ENCODE data around the gene CREBBP.

The CREBBP gene

DNA sequence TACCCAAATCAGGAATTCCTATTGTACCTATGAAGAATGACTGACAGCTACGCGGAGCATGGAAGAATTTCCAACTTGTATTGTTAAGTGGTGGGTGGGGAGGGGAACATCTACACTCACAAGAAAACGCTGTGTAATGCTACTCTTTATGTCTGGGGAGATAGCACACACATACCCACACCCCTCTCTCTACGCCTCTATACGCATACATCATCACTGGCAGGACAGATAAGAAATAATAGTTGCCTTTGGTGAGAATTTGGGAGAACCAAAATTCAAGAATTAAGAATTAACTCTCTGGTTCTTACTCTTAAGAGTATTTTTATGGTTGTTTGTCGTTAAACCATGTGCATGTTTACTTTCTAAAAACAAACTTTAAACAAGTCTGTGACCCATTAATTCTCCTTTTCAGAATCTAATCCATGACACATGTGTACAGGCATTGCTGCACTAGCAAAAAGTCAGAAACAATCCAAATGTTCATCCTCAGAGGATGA lies 33.9 kb downstream of the CREBBP start:
- H3K9me3 ChIP-seq (ENCODE audit: insufficient read depth, low read depth, low read length) = peaks cover 2% of the 10 kb centered on the region
- peaks cover 17 to 18% of the 10 kb centered on the region in 2 experiments for H3K36me3 ChIP-seq (ENCODE audit: control insufficient read depth in 1 of 2, insufficient read depth in 2 of 2, low read length in 2 of 2)
- H3K4me3 ChIP-seq (ENCODE audit: low read depth, low read length) = no peak overlapping the region
- H3K14ac ChIP-seq (ENCODE audit: low read length) = no peak overlapping the region
- H3K4me2 ChIP-seq (ENCODE audit: low read length) = no peak overlapping the region
- H4K91ac ChIP-seq (ENCODE audit: low read depth, low read length) = no peak overlapping the region
- no peak for DNase-seq
- no peak overlapping the region for H4K12ac ChIP-seq (ENCODE audit: low read depth, low read length)
- no peak overlapping the region for H2BK12ac ChIP-seq (ENCODE audit: low read length)
- no peaks in the 10 kb centered on the region for H3K27me3 ChIP-seq (ENCODE audit: insufficient read depth, low read length)
- no peak overlapping the region for H3K4ac ChIP-seq (ENCODE audit: low read depth, low read length)
- H2AFZ ChIP-seq (ENCODE audit: insufficient read depth, low read length, poor library complexity) = no peak overlapping the region
- no peaks in the 10 kb centered on the region for H3K79me1 ChIP-seq (ENCODE audit: low read length)
- peaks cover 6% of the 10 kb centered on the region for H3K79me2 ChIP-seq (ENCODE audit: control insufficient read depth, insufficient read depth, low read length, poor library complexity)
- H3K18ac ChIP-seq (ENCODE audit: low read length) = no peak overlapping the region
- no peak overlapping the region for H2AK5ac ChIP-seq (ENCODE audit: low read length)
- no peak overlapping the region for H3K9ac ChIP-seq (ENCODE audit: low read length)
- no peak overlapping the region for H3K27ac ChIP-seq (ENCODE audit: low read depth, low read length)
- no peak overlapping the region for H2BK120ac ChIP-seq (ENCODE audit: insufficient read depth, low read length, poor library complexity)
- H2BK5ac ChIP-seq (ENCODE audit: low read depth, low read length, poor library complexity) = no peak overlapping the region
- H3K23ac ChIP-seq (ENCODE audit: low read length) = no peak overlapping the region
- WGBS (ENCODE audit: extremely low coverage, insufficient coverage, insufficient read length) = no CpG with 5 or more reads among the region's 6 CpGs
- H4K8ac ChIP-seq (ENCODE audit: low read depth, low read length) = no peak overlapping the region
- no peaks in the 10 kb centered on the region for H3K4me1 ChIP-seq (ENCODE audit: control insufficient read depth in 1 of 2, insufficient read depth in 2 of 2, low read length in 2 of 2)

DNA sequence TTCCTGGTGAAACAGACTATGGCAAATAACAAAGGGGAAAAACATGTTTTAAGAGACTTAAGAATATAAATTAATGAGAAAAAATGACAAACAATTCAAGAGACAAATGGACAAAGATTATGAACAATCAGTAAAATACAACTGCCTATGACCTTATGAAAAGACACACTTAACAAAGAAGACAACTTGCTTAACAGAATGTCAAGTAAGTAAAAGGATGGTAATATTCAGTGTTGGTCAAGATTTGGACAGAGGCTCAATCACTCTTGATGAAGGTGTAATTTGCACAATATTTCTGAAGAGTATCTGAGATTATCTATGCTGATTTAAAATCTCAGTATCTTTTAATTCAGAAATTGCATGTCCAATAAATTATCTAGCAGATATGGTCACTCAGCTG lies 34.4 kb downstream of the CREBBP start:
- H4K8ac ChIP-seq (ENCODE audit: low read depth, low read length) = no peak overlapping the region
- H2BK5ac ChIP-seq (ENCODE audit: low read depth, low read length, poor library complexity) = no peak overlapping the region
- no peak overlapping the region for H3K18ac ChIP-seq (ENCODE audit: low read length)
- no peak overlapping the region for H3K4me2 ChIP-seq (ENCODE audit: low read length)
- H4K12ac ChIP-seq (ENCODE audit: low read depth, low read length) = no peak overlapping the region
- H2BK12ac ChIP-seq (ENCODE audit: low read length) = no peak overlapping the region
- H3K36me3 ChIP-seq (ENCODE audit: control insufficient read depth in 1 of 2, insufficient read depth in 2 of 2, low read length in 2 of 2) = peaks cover 17 to 18% of the 10 kb centered on the region in 2 experiments
- H3K79me2 ChIP-seq (ENCODE audit: control insufficient read depth, insufficient read depth, low read length, poor library complexity) = peaks cover 6% of the 10 kb centered on the region
- no peaks in the 10 kb centered on the region for H3K27me3 ChIP-seq (ENCODE audit: insufficient read depth, low read length)
- no peak overlapping the region for H3K4me3 ChIP-seq (ENCODE audit: low read depth, low read length)
- peaks cover 2% of the 10 kb centered on the region for H3K9me3 ChIP-seq (ENCODE audit: insufficient read depth, low read depth, low read length)
- H4K91ac ChIP-seq (ENCODE audit: low read depth, low read length) = no peak overlapping the region
- no peak overlapping the region for H2BK120ac ChIP-seq (ENCODE audit: insufficient read depth, low read length, poor library complexity)
- H3K14ac ChIP-seq (ENCODE audit: low read length) = no peak overlapping the region
- H2AK5ac ChIP-seq (ENCODE audit: low read length) = no peak overlapping the region
- no peak overlapping the region for H3K23ac ChIP-seq (ENCODE audit: low read length)
- no peaks in the 10 kb centered on the region for H3K79me1 ChIP-seq (ENCODE audit: low read length)
- no peak overlapping the region for H3K27ac ChIP-seq (ENCODE audit: low read depth, low read length)
- no peak overlapping the region for H2AFZ ChIP-seq (ENCODE audit: insufficient read depth, low read length, poor library complexity)
- no peak overlapping the region for H3K4ac ChIP-seq (ENCODE audit: low read depth, low read length)
- no peak overlapping the region for H3K9ac ChIP-seq (ENCODE audit: low read length)
- H3K4me1 ChIP-seq (ENCODE audit: control insufficient read depth in 1 of 2, insufficient read depth in 2 of 2, low read length in 2 of 2) = no peaks in the 10 kb centered on the region
- no peak for DNase-seq

DNA sequence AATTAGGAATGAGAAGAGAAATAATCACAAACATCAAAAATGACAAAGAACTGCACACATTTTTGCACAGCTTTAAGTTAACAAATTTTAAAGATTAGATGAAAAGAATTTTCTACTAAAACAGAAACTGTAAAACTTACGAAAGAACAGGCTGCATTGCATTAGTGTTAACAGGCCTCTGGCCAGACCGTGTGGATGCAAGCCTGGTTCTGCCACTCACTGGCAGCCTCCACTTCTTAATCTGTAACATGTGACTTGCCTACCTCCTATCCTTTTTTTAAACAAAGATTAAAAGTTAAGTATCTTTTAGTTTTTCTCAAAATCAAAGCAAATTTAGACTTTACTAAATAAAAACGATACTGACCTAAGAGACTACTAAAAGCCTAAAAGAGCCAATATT lies 37.5 kb downstream of the CREBBP start:
- Histone ChIP-seq H2AK5ac (ENCODE audit: low read length) (no peak overlapping the region), H2BK5ac (ENCODE audit: low read depth, low read length, poor library complexity) (no peak overlapping the region), H3K18ac (ENCODE audit: low read length) (no peak overlapping the region), H3K79me2 (ENCODE audit: control insufficient read depth, insufficient read depth, low read length, poor library complexity) (no peaks in the 10 kb centered on the region), H2AFZ (ENCODE audit: insufficient read depth, low read length, poor library complexity) (no peak overlapping the region), H3K4ac (ENCODE audit: low read depth, low read length) (no peak overlapping the region), H3K4me3 (ENCODE audit: low read depth, low read length) (no peak overlapping the region), H4K91ac (ENCODE audit: low read depth, low read length) (no peak overlapping the region), H3K27ac (ENCODE audit: low read depth, low read length) (no peak overlapping the region), H4K12ac (ENCODE audit: low read depth, low read length) (no peak overlapping the region), H2BK12ac (ENCODE audit: low read length) (no peak overlapping the region), H3K14ac (ENCODE audit: low read length) (no peak overlapping the region), H3K9me3 (ENCODE audit: insufficient read depth, low read depth, low read length) (no peaks in the 10 kb centered on the region), H3K9ac (ENCODE audit: low read length) (no peak overlapping the region), H2BK120ac (ENCODE audit: insufficient read depth, low read length, poor library complexity) (no peak overlapping the region), H3K27me3 (ENCODE audit: insufficient read depth, low read length) (no peaks in the 10 kb centered on the region), H3K4me2 (ENCODE audit: low read length) (no peak overlapping the region), H3K79me1 (ENCODE audit: low read length) (no peaks in the 10 kb centered on the region), H4K8ac (ENCODE audit: low read depth, low read length) (no peak overlapping the region), H3K23ac (ENCODE audit: low read length) (no peak overlapping the region), H3K4me1 (ENCODE audit: control insufficient read depth in 1 of 2, insufficient read depth in 2 of 2, low read length in 2 of 2) (no peaks in the 10 kb centered on the region), H3K36me3 (ENCODE audit: control insufficient read depth in 1 of 2, insufficient read depth in 2 of 2, low read length in 2 of 2) (peaks cover 0 to 1% of the 10 kb centered on the region in 2 experiments)
- peak in 1 of 2 donors; percentile 43 for DNase-seq
- no CpG with 5 or more reads among the region's 3 CpGs for WGBS (ENCODE audit: extremely low coverage, insufficient coverage, insufficient read length)

DNA sequence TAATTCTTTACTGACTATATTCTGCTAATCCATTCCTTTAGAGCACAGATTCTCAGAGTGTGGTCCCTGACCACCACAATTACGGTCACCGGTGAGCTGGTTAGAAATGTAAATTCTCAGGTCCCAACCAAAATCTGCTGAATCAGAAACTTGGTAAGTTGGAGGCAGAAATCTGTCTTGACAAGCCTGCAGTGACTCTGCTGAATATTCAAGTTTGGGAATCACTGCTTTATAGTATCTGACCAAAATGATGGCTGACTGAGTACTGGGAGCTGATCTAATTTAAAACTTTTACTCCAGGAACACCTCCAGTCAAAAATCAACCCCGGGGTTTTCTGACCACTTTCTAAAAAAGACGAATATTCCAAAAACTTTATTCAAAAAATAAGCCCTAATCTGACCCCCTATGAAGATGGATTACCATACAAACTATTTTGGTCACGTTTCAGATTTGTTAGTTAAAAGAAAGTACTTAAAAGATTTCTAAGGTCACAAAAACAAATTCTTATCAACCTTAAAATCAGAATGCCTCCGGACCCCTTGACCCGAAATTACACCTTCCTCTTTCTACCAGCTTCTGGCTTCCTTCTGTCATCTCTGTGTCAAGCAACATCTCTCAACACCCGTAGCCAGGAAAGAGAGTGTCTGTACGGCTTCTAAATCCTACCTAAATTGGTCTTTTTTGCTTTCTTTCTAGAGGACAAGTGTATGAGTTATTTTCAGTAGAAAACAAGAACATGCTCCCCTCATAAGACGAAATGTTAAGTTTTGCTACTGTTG lies 38.6 kb downstream of the CREBBP start:
- Histone ChIP-seq H3K4me1 (ENCODE audit: control insufficient read depth in 1 of 2, insufficient read depth in 2 of 2, low read length in 2 of 2) (no peaks in the 10 kb centered on the region), H3K4me3 (ENCODE audit: low read depth, low read length) (no peak overlapping the region), H4K8ac (ENCODE audit: low read depth, low read length) (no peak overlapping the region), H3K14ac (ENCODE audit: low read length) (no peak overlapping the region), H2BK5ac (ENCODE audit: low read depth, low read length, poor library complexity) (no peak overlapping the region), H2BK12ac (ENCODE audit: low read length) (no peak overlapping the region), H3K79me2 (ENCODE audit: control insufficient read depth, insufficient read depth, low read length, poor library complexity) (no peaks in the 10 kb centered on the region), H3K18ac (ENCODE audit: low read length) (no peak overlapping the region), H3K4ac (ENCODE audit: low read depth, low read length) (no peak overlapping the region), H2AK5ac (ENCODE audit: low read length) (no peak overlapping the region), H2AFZ (ENCODE audit: insufficient read depth, low read length, poor library complexity) (no peak overlapping the region), H4K91ac (ENCODE audit: low read depth, low read length) (no peak overlapping the region), H3K4me2 (ENCODE audit: low read length) (no peak overlapping the region), H3K27me3 (ENCODE audit: insufficient read depth, low read length) (no peaks in the 10 kb centered on the region), H4K12ac (ENCODE audit: low read depth, low read length) (no peak overlapping the region), H3K23ac (ENCODE audit: low read length) (no peak overlapping the region), H3K79me1 (ENCODE audit: low read length) (no peaks in the 10 kb centered on the region), H3K9ac (ENCODE audit: low read length) (no peak overlapping the region), H3K9me3 (ENCODE audit: insufficient read depth, low read depth, low read length) (no peaks in the 10 kb centered on the region), H2BK120ac (ENCODE audit: insufficient read depth, low read length, poor library complexity) (no peak overlapping the region), H3K36me3 (ENCODE audit: control insufficient read depth in 1 of 2, insufficient read depth in 2 of 2, low read length in 2 of 2) (peaks cover 0 to 1% of the 10 kb centered on the region in 2 experiments), H3K27ac (ENCODE audit: low read depth, low read length) (no peak overlapping the region)
- no CpG with 5 or more reads among the region's 10 CpGs for WGBS (ENCODE audit: extremely low coverage, insufficient coverage, insufficient read length)
- DNase-seq = no peak
